ENCODE measurements around the gene MCM9. TPM values are rescaled to one million over a fixed set of nuclear protein-coding genes. Genes with fewer than 3 reads are reported as not detected.

Gene MCM9
- total and polyA plus RNA-seq, 2 experiments from 2014 or later, result 11.1 to 13.5 TPM

- H3K27ac ChIP-seq, result no peak overlapping the region
- WGBS (ENCODE audit: low lambda C conversion rate, missing lambda C conversion rate), result 91% methylated on average over 6 of the region's 6 CpGs
- H3K4me3 ChIP-seq, result no peak overlapping the region
- no peak overlapping the region for H2AFZ ChIP-seq
- H3K36me3 ChIP-seq (replicated peaks; ENCODE audit: insufficient read depth, low read depth), result no peaks in the 10 kb centered on the region
- H3K9me3 ChIP-seq (ENCODE audit: low read depth), result no peaks in the 10 kb centered on the region
- no peaks in the 10 kb centered on the region for H3K27me3 ChIP-seq
- H3K4me2 ChIP-seq, result no peak overlapping the region
- TF ChIP-seq EZH2phosphoT487 (IDR thresholded peaks at IDR 0.05; ENCODE audit: low read depth, severe bottlenecking, unreplicated experiment) (no peak), EZH2 (IDR thresholded peaks at IDR 0.05; ENCODE audit: borderline replicate concordance) (no peak)
- TF ChIP-seq, protein P1, sequence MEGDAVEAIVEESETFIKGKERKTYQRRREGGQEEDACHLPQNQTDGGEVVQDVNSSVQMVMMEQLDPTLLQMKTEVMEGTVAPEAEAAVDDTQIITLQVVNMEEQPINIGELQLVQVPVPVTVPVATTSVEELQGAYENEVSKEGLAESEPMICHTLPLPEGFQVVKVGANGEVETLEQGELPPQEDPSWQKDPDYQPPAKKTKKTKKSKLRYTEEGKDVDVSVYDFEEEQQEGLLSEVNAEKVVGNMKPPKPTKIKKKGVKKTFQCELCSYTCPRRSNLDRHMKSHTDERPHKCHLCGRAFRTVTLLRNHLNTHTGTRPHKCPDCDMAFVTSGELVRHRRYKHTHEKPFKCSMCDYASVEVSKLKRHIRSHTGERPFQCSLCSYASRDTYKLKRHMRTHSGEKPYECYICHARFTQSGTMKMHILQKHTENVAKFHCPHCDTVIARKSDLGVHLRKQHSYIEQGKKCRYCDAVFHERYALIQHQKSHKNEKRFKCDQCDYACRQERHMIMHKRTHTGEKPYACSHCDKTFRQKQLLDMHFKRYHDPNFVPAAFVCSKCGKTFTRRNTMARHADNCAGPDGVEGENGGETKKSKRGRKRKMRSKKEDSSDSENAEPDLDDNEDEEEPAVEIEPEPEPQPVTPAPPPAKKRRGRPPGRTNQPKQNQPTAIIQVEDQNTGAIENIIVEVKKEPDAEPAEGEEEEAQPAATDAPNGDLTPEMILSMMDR (IDR thresholded peaks at IDR 0.05; ENCODE audit: poor library complexity), result no peak
- no peaks in the 10 kb centered on the region for H4K20me1 ChIP-seq (ENCODE audit: insufficient read depth, poor library complexity, severe bottlenecking)
- H3K79me2 ChIP-seq, result no peaks in the 10 kb centered on the region
- H3K4me1 ChIP-seq (ENCODE audit: insufficient read depth), result no peaks in the 10 kb centered on the region
- H3K9me2 ChIP-seq (replicated peaks; ENCODE audit: insufficient read depth), result no peaks in the 10 kb centered on the region
- no peak for DNase-seq (ENCODE audit: low spot score)
Observed at GRCh38 chr6:118981884-118982574, 47.1 kb upstream of the MCM9 start.

- H3K4me2 ChIP-seq, result no peak overlapping the region
- no peaks in the 10 kb centered on the region for H3K9me2 ChIP-seq (replicated peaks; ENCODE audit: insufficient read depth)
- no peak overlapping the region for H3K4me3 ChIP-seq
- H3K9me3 ChIP-seq (ENCODE audit: low read depth), result no peaks in the 10 kb centered on the region
- DNase-seq (ENCODE audit: low spot score), result peak; percentile 59
- H3K4me1 ChIP-seq (ENCODE audit: insufficient read depth), result no peaks in the 10 kb centered on the region
- H2AFZ ChIP-seq, result no peak overlapping the region
- no peaks in the 10 kb centered on the region for H3K79me2 ChIP-seq
- no peaks in the 10 kb centered on the region for H4K20me1 ChIP-seq (ENCODE audit: insufficient read depth, poor library complexity, severe bottlenecking)
- no peak overlapping the region for H3K27ac ChIP-seq
- WGBS (ENCODE audit: low lambda C conversion rate, missing lambda C conversion rate), result 82% methylated on average over 5 of the region's 5 CpGs
- TF ChIP-seq EZH2 (IDR thresholded peaks at IDR 0.05; ENCODE audit: borderline replicate concordance) (no peak), EZH2phosphoT487 (IDR thresholded peaks at IDR 0.05; ENCODE audit: low read depth, severe bottlenecking, unreplicated experiment) (no peak)
- TF ChIP-seq, protein P1 (IDR thresholded peaks at IDR 0.05; ENCODE audit: poor library complexity), result no peak
- no peaks in the 10 kb centered on the region for H3K36me3 ChIP-seq (replicated peaks; ENCODE audit: insufficient read depth, low read depth)
- H3K27me3 ChIP-seq, result no peaks in the 10 kb centered on the region
Observed at GRCh38 chr6:118980063-118980462, 45.1 kb upstream of the MCM9 start.

- no peaks in the 10 kb centered on the region for H3K36me3 ChIP-seq (replicated peaks; ENCODE audit: insufficient read depth, low read depth)
- no peak overlapping the region for H3K27ac ChIP-seq
- WGBS (ENCODE audit: low lambda C conversion rate, missing lambda C conversion rate), result 60% methylated on average over 1 of the region's 1 CpG
- H3K4me1 ChIP-seq (ENCODE audit: insufficient read depth), result no peaks in the 10 kb centered on the region
- H3K4me3 ChIP-seq, result no peak overlapping the region
- no peaks in the 10 kb centered on the region for H4K20me1 ChIP-seq (ENCODE audit: insufficient read depth, poor library complexity, severe bottlenecking)
- H3K9me2 ChIP-seq (replicated peaks; ENCODE audit: insufficient read depth), result no peaks in the 10 kb centered on the region
- H3K4me2 ChIP-seq, result no peak overlapping the region
- H3K79me2 ChIP-seq, result no peaks in the 10 kb centered on the region
- DNase-seq (ENCODE audit: low spot score), result no peak
- no peak overlapping the region for H2AFZ ChIP-seq
- TF ChIP-seq, protein P1 (IDR thresholded peaks at IDR 0.05; ENCODE audit: poor library complexity), result no peak
- TF ChIP-seq EZH2 (IDR thresholded peaks at IDR 0.05; ENCODE audit: borderline replicate concordance), result no peak
- TF ChIP-seq EZH2phosphoT487 (IDR thresholded peaks at IDR 0.05; ENCODE audit: low read depth, severe bottlenecking, unreplicated experiment), result no peak
- H3K27me3 ChIP-seq, result no peaks in the 10 kb centered on the region
- H3K9me3 ChIP-seq (ENCODE audit: low read depth), result no peaks in the 10 kb centered on the region
Observed at GRCh38 chr6:118974790-118975189, 39.8 kb upstream of the MCM9 start.
